HepG2 (cell line): ENCODE data around the gene TOP2A. TPM values are rescaled to one million over a fixed set of nuclear protein-coding genes. Genes with fewer than 3 reads are reported as not detected.

Experiments used
- CCAR2 ChIP-seq: fragments of 200-400 bp; formaldehyde crosslinking; optimal IDR thresholded peaks from 2 replicates; pipeline ENCODE3; 2018; ENCODE audit warnings: low read depth, mild to moderate bottlenecking, low read length, moderate library complexity
- DMTF1 ChIP-seq: sonication (generic); formaldehyde crosslinking; IDR thresholded peaks from 2 replicates; pipeline ENCODE4 v1.4.0; 2020; ENCODE audit warnings: mild to moderate bottlenecking, missing genetic modification reagents
- IKZF1 ChIP-seq: fragments of 450-650 bp; IDR thresholded peaks from 2 replicates; pipeline ENCODE4 v1.7.1; 2016
- KDM6A ChIP-seq: IDR thresholded peaks from 2 replicates; pipeline ENCODE4 v1.6.1; 2016; ENCODE audit warnings: low read depth
- MYNN ChIP-seq: sonication (generic); formaldehyde crosslinking; IDR thresholded peaks from 2 replicates; pipeline ENCODE4 v1.4.0; 2020; ENCODE audit warnings: mild to moderate bottlenecking, low read depth, missing genetic modification reagents
- NCOA2 ChIP-seq: sonication (generic); formaldehyde crosslinking; IDR thresholded peaks from 2 replicates; pipeline ENCODE4 v1.8.0; 2022; ENCODE audit warnings: inconsistent platforms
- NFYB ChIP-seq: sonication (generic); formaldehyde crosslinking; IDR thresholded peaks from 2 replicates; pipeline ENCODE4 v1.4.0; 2020; ENCODE audit warnings: missing genetic modification reagents
- NR2F1 ChIP-seq, 2 experiments: fragments of 450-650 bp in 1 of 2; formaldehyde crosslinking in 1 of 2; IDR thresholded peaks; 2 replicates each; pipeline versions ENCODE4 v1.5.0 to v1.6.1; 2016 to 2020; ENCODE audit warnings: mild to moderate bottlenecking in 1 of 2, missing compliant biosample characterization in 1 of 2, missing genetic modification reagents in 1 of 2, moderate library complexity in 1 of 2
- POGK ChIP-seq: sonication (generic); formaldehyde crosslinking; conservative IDR thresholded peaks from 2 replicates; pipeline ENCODE4 v1.8.0; 2022; ENCODE audit warnings: mild to moderate bottlenecking, moderate library complexity, missing genetic modification reagents
- POLR2G ChIP-seq: fragments of 200-400 bp; formaldehyde crosslinking; IDR thresholded peaks from 2 replicates; pipeline ENCODE4 v1.6.1; 2018; ENCODE audit warnings: mild to moderate bottlenecking, low read depth, low read length, moderate library complexity
- REPIN1 ChIP-seq: sonication (generic); formaldehyde crosslinking; IDR thresholded peaks from 2 replicates; pipeline ENCODE4 v1.8.0; 2022; ENCODE audit warnings: missing genetic modification reagents, low read depth, mild to moderate bottlenecking, borderline replicate concordance
- SALL1 ChIP-seq: sonication (generic); formaldehyde crosslinking; IDR thresholded peaks from 2 replicates; pipeline ENCODE4 v1.8.0; 2022; ENCODE audit warnings: mild to moderate bottlenecking, missing genetic modification reagents
- STAT5B ChIP-seq: sonication (generic); formaldehyde crosslinking; IDR thresholded peaks from 2 replicates; pipeline ENCODE4 v1.4.0; 2020; ENCODE audit warnings: missing genetic modification reagents
- TFE3 ChIP-seq: IDR thresholded peaks from 2 replicates; pipeline ENCODE4 v1.6.1; 2016
- YY1 ChIP-seq: IDR thresholded peaks from 2 replicates; pipeline ENCODE4 v1.6.1; 2011; ENCODE audit warnings: low read length, low read depth, moderate library complexity, mild to moderate bottlenecking; ENCODE audit not compliant: insufficient read depth, insufficient replicate concordance
- ZNF10 ChIP-seq: sonication (generic); formaldehyde crosslinking; IDR thresholded peaks from 2 replicates; pipeline ENCODE4 v1.4.0; 2020; ENCODE audit warnings: mild to moderate bottlenecking, low read depth, missing genetic modification reagents, borderline replicate concordance
- ZNF207 ChIP-seq: fragments of 450-650 bp; IDR thresholded peaks from 2 replicates; pipeline ENCODE4 v1.6.1; 2016; ENCODE audit warnings: antibody characterized with exemption, borderline replicate concordance
- ZNF276 ChIP-seq: sonication (generic); formaldehyde crosslinking; IDR thresholded peaks from 2 replicates; pipeline ENCODE4 v1.4.0; 2020; ENCODE audit warnings: mild to moderate bottlenecking, low read depth, missing genetic modification reagents
- ZNF414 ChIP-seq: sonication (generic); formaldehyde crosslinking; IDR thresholded peaks from 2 replicates; pipeline ENCODE4 v1.5.0; 2020; ENCODE audit warnings: missing genetic modification reagents
- ZNF816 ChIP-seq: sonication (generic); formaldehyde crosslinking; IDR thresholded peaks from 2 replicates; pipeline ENCODE4 v1.8.0; 2022; ENCODE audit warnings: missing genetic modification reagents, mild to moderate bottlenecking, borderline replicate concordance
- ZSCAN21 ChIP-seq: sonication (generic); formaldehyde crosslinking; IDR thresholded peaks from 2 replicates; pipeline ENCODE4 v1.8.0; 2022; ENCODE audit warnings: mild to moderate bottlenecking, missing genetic modification reagents, moderate library complexity, borderline replicate concordance
- polyA plus RNA-seq, 8 experiments: library from polyadenylated mRNA; depleted of rRNA in 3 of 8; stranded (reverse) in 7 of 8; unstranded in 1 of 8; fragments of >200 nt; fragmentation: Illumina TruSeq in 4 of 8; extraction: Trizol in 4 of 8; gene quantifications; 2 replicates each; pipeline versions ENCODE4 v1.2.1 to v1.2.3, GENCODE V29; 2011 to 2016; ENCODE audit warnings: low read depth in 4 of 8, missing spikeins in 1 of 8, mixed read lengths in 1 of 8; ENCODE audit not compliant: insufficient read depth in 1 of 8
- total RNA-seq, 5 experiments: library from RNA; depleted of rRNA; stranded (reverse); fragments of >200 nt; fragmentation: Illumina TruSeq; extraction: Trizol; gene quantifications; 2 replicates each; pipeline ENCODE4 v1.2.3, GENCODE V29; 2016; ENCODE audit warnings: low read depth in 1 of 5

Gene TOP2A
- total and polyA plus RNA-seq, 2 of the 13 experiments (the other 11 are each of a cell fraction or from before 2014, with no cell fraction given) = 108 to 327 TPM

- TF ChIP-seq ZSCAN21 (CRISPR knock-in tag) (peak; percentile 52; the same call in 1 of the 2 replicates), KDM6A (no peak), NCOA2 (peak; percentile 69), ZNF276 (CRISPR knock-in tag) (no peak), ZNF207 (no peak), ZNF414 (peak; percentile 92), NR2F1 (CRISPR knock-in tag; IDR thresholded peaks at IDR 0.05) (no peak), ZNF816 (CRISPR knock-in tag) (no peak), POLR2G (peak; percentile 86), IKZF1 (no peak), POGK (CRISPR knock-in tag) (peak; percentile 80; the same call in 1 of the 2 replicates), ZNF10 (CRISPR knock-in tag) (no peak), SALL1 (CRISPR knock-in tag) (peak; percentile 89), STAT5B (CRISPR knock-in tag) (peak; percentile 57; the same call in 1 of the 2 replicates), REPIN1 (CRISPR knock-in tag) (peak; percentile 95), CCAR2 (no peak), MYNN (CRISPR knock-in tag) (no peak), NFYB (peak; percentile 40; the same call in 1 of the 2 replicates), YY1 (peak; percentile 76), DMTF1 (CRISPR knock-in tag) (peak; percentile 27; the same call in 1 of the 2 replicates), TFE3 (CRISPR knock-in tag) (peak; percentile 81)
These were observed 55.0 kb downstream of the TOP2A start (continued) for GRCh38 chr17:40362696-40363110.
